ENCODE measurements around the gene RSPH3. TPM values are rescaled to one million over a fixed set of nuclear protein-coding genes. Genes with fewer than 3 reads are reported as not detected.

RSPH3 gene
- total and polyA plus RNA-seq, 2 of the 8 experiments (the other 6 are each of a cell fraction or from before 2014, with no cell fraction given): 0.60 to 2.7 TPM

DNA sequence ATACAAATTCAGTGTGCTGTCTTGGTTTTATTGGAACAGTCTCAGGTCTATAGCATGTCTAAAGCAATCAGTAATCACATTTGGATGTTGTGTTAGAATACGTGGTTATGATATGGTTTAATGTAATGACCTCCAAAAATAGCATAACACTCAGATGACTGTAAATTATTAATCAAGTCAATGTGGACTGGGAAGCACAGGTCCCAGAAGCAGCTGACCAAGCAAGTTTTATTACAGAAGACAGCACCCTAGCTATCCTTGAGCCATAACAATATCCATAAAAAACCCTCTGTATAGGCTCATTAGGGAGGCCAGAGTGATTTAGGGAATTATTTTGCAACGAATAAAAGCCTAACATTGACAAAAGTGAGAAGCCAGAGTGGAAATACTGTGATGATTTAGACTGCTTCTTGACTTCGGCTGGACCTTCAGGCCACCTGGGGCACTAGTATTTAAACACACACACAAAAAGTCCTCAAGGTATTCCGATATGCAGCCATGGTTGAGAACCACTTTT, 66.9 kb downstream of the RSPH3 start (continued):
- TF ChIP-seq CHD7 (IDR thresholded peaks at IDR 0.05; ENCODE audit: insufficient replicate concordance, low read length) (no peak), CBX8 (IDR thresholded peaks at IDR 0.05; ENCODE audit: borderline replicate concordance, low read depth, low read length) (no peak), NRF1 (IDR thresholded peaks at IDR 0.05; ENCODE audit: low read depth, low read length) (no peak), ATF3 (IDR thresholded peaks at IDR 0.05; ENCODE audit: insufficient read depth, low read depth, low read length) (no peak), YY1 (IDR thresholded peaks at IDR 0.05; ENCODE audit: low read depth, low read length) (no peak), SIRT6 (IDR thresholded peaks at IDR 0.05; ENCODE audit: low read length) (no peak), BACH1 (IDR thresholded peaks at IDR 0.05; ENCODE audit: low read length) (no peak), RFX5 (IDR thresholded peaks at IDR 0.05; ENCODE audit: borderline replicate concordance, low read depth, low read length) (no peak), SUZ12 (IDR thresholded peaks at IDR 0.05; ENCODE audit: low read length) (no peak), RXRA (IDR thresholded peaks at IDR 0.05; ENCODE audit: insufficient read depth, low read depth, low read length) (no peak), RNF2 (IDR thresholded peaks at IDR 0.05; ENCODE audit: borderline replicate concordance, low read depth, low read length, missing control alignments, poor library complexity, severe bottlenecking) (no peak)

Measured in H1 (cell line).